IPS-NIHi11 (cell line): ENCODE measurements around the gene CYRIA.

Experiments used
- DNase-seq: peaks from one replicate; pipeline ENCODE4 v3.0.0; 2012; ENCODE audit warnings: mixed read lengths, low spot score

The CYRIA gene

GRCh38 chr2:16669388-16669787 is 3.8 kb upstream of the CYRIA start:
- no peak for DNase-seq

- no peak for DNase-seq
Measured at GRCh38 chr2:16666449-16666801, 791 bp upstream of the CYRIA start.

GRCh38 chr2:16664809-16665747 is 556 bp downstream of the CYRIA start:
- DNase-seq, result no peak

- no peak for DNase-seq
Measured at GRCh38 chr2:16664052-16664731, 1.4 kb downstream of the CYRIA start.

GRCh38 chr2:16663121-16663905 is 2.3 kb downstream of the CYRIA start:
- no peak for DNase-seq

- DNase-seq, result no peak
Measured at GRCh38 chr2:16661936-16662839, 3.4 kb downstream of the CYRIA start.

- no peak for DNase-seq
Measured at GRCh38 chr2:16661526-16661925, 4.1 kb downstream of the CYRIA start.

GRCh38 chr2:16660556-16660955 is 5.1 kb downstream of the CYRIA start:
- no peak for DNase-seq

- DNase-seq, result no peak
Measured at GRCh38 chr2:16660114-16660513, 5.5 kb downstream of the CYRIA start.

- no peak for DNase-seq
Measured at GRCh38 chr2:16658076-16658739, 7.4 kb downstream of the CYRIA start.

GRCh38 chr2:16657671-16658070 is 8.0 kb downstream of the CYRIA start:
- DNase-seq, result no peak

GRCh38 chr2:16656784-16657391 is 8.7 kb downstream of the CYRIA start:
- no peak for DNase-seq

- DNase-seq, result no peak
Measured at GRCh38 chr2:16655905-16656642, 9.6 kb downstream of the CYRIA start.

GRCh38 chr2:16655445-16655837 is 10.2 kb downstream of the CYRIA start:
- DNase-seq, result no peak

GRCh38 chr2:16654833-16655444 is 10.7 kb downstream of the CYRIA start:
- no peak for DNase-seq

GRCh38 chr2:16653799-16654198 is 11.8 kb downstream of the CYRIA start:
- no peak for DNase-seq

GRCh38 chr2:16653083-16653375 is 12.6 kb downstream of the CYRIA start:
- DNase-seq, result no peak

- no peak for DNase-seq
Measured at GRCh38 chr2:16652296-16653082, 13.1 kb downstream of the CYRIA start.
